Stimulated activated naive CD8-positive, alpha-beta T cell treated with anti-CD3 and anti-CD28 coated beads, Interleukin-15, amount 100 ng/mL, for 72 hours (primary cell): ENCODE measurements around the gene SELENON.

Experiments used
- ATAC-seq: fragments of 150-1000 bp; cut with Tn5 transposase; 2 replicates; pipeline ENCODE4 v1.10.0; 2021; ENCODE audit warnings: mild to moderate bottlenecking, moderate library complexity
- DNase-seq, 2 donors: peaks; one replicate each; pipeline ENCODE4 v3.0.0; 2021 to 2022
- H3K27ac Mint-ChIP-seq, 2 donors: one replicate each; pipeline ENCODE4 v1.8.0; 2022; ENCODE audit warnings: mild to moderate bottlenecking in 2 of 2, mixed read lengths in 2 of 2, moderate library complexity in 2 of 2
- H3K27me3 Mint-ChIP-seq: one replicate; pipeline ENCODE4 v1.8.0; 2022; ENCODE audit warnings: mixed read lengths
- H3K4me1 Mint-ChIP-seq: one replicate; pipeline ENCODE4 v1.8.0; 2022; ENCODE audit warnings: mild to moderate bottlenecking, mixed read lengths
- H3K4me3 Mint-ChIP-seq, 2 donors: one replicate each; pipeline ENCODE4 v1.8.0; 2022; ENCODE audit warnings: mild to moderate bottlenecking in 2 of 2, mixed read lengths in 2 of 2, moderate library complexity in 1 of 2
- H3K9me3 Mint-ChIP-seq, 2 donors: one replicate each; pipeline ENCODE4 v1.8.0; 2022; ENCODE audit warnings: mixed read lengths in 2 of 2

Gene SELENON

GRCh38 chr1:25796811-25797458 lies 3.1 kb upstream of the SELENON start:
- Mint-ChIP-seq H3K4me3 (peak overlapping the region; percentile 66 to 68), H3K9me3 (no peaks in the 10 kb centered on the region), H3K27me3 (no peaks in the 10 kb centered on the region), H3K4me1 (peaks cover 74% of the 10 kb centered on the region), H3K27ac (peak overlapping the region in 1 of 2 donors; percentile 90)
- ATAC-seq, result peak; percentile 58
- peak; percentile 69 to 76 for DNase-seq

- ATAC-seq, result no peak
- Mint-ChIP-seq H3K4me3 (peak overlapping the region in 1 of 2 donors; percentile 51), H3K27me3 (no peaks in the 10 kb centered on the region), H3K27ac (no peak overlapping the region), H3K4me1 (peaks cover 84% of the 10 kb centered on the region), H3K9me3 (no peaks in the 10 kb centered on the region)
- DNase-seq, result peak in 1 of 2 donors; percentile 50
Measured at GRCh38 chr1:25797939-25798338, 2.1 kb upstream of the SELENON start.

- H3K9me3 Mint-ChIP-seq, result no peaks in the 10 kb centered on the region
- ATAC-seq (no peak), DNase-seq (no peak)
- H3K27me3 Mint-ChIP-seq, result no peaks in the 10 kb centered on the region
- H3K4me1 Mint-ChIP-seq, result peaks cover 84% of the 10 kb centered on the region
- H3K27ac Mint-ChIP-seq, result peak overlapping the region in 1 of 2 donors; percentile 89
- peak overlapping the region; percentile 24 to 70 for H3K4me3 Mint-ChIP-seq
Measured at GRCh38 chr1:25798666-25799351, 1.2 kb upstream of the SELENON start.

DNA sequence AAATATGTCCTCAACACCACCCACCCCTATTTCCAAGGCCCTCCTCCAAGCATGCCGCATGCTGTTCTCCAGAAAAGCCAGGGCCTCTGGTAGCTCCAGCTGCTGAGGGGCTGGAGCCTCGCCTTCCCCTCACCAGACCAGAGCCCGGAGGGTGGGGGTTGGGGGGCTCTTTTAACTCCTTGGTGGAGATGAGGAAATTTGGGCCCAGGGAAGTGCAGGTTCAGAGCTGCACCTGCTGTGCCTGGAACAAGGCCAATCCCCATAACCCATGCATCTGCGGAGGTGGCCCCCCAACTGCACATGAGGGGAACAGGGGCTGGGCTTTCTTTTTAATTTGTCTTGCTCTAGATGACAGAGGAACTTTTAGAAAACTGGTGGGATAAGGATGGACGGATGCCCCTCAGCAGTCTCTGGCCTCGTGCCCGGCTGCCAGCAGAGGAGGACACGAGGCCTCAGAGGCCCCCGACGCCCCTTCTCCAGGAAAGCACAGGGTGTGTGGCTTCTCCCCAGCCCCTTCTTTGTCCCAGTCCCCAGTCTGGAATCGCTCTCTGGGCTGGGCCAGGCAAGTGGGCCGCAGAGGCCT lies 550 bp upstream of the SELENON start:
- H3K4me1 Mint-ChIP-seq, result peaks cover 83% of the 10 kb centered on the region
- no peaks in the 10 kb centered on the region for H3K27me3 Mint-ChIP-seq
- no peaks in the 10 kb centered on the region for H3K9me3 Mint-ChIP-seq
- DNase-seq (no peak), ATAC-seq (no peak)
- H3K27ac Mint-ChIP-seq, result peak overlapping the region; percentile 21 to 89
- peak overlapping the region; percentile 70 to 75 for H3K4me3 Mint-ChIP-seq

- no peak for DNase-seq
- no peak for ATAC-seq
- Mint-ChIP-seq H3K27me3 (no peaks in the 10 kb centered on the region), H3K9me3 (no peaks in the 10 kb centered on the region), H3K27ac (peak overlapping the region; percentile 60 to 69), H3K4me3 (peak overlapping the region; percentile 80 to 87), H3K4me1 (peaks cover 78% of the 10 kb centered on the region)
Measured at GRCh38 chr1:25800703-25801377, 847 bp downstream of the SELENON start.

GRCh38 chr1:25802915-25803314 lies 2.9 kb downstream of the SELENON start:
- Mint-ChIP-seq H3K27ac (no peak overlapping the region), H3K4me3 (no peak overlapping the region)

GRCh38 chr1:25803368-25803767 lies 3.4 kb downstream of the SELENON start:
- H3K4me1 Mint-ChIP-seq, result peaks cover 54% of the 10 kb centered on the region
- ATAC-seq (no peak), DNase-seq (no peak)
- no peaks in the 10 kb centered on the region for H3K9me3 Mint-ChIP-seq
- no peaks in the 10 kb centered on the region for H3K27me3 Mint-ChIP-seq
- H3K27ac Mint-ChIP-seq, result no peak overlapping the region
- no peak overlapping the region for H3K4me3 Mint-ChIP-seq

More at GRCh38 chr1:25802915-25803314, 2.9 kb downstream of the SELENON start:
- ATAC-seq (peak; percentile 62), DNase-seq (peak in 1 of 2 donors; percentile 37)
- H3K4me1 Mint-ChIP-seq, result peaks cover 58% of the 10 kb centered on the region
- no peaks in the 10 kb centered on the region for H3K27me3 Mint-ChIP-seq
- no peaks in the 10 kb centered on the region for H3K9me3 Mint-ChIP-seq

- H3K4me3 Mint-ChIP-seq, result no peak overlapping the region
- H3K9me3 Mint-ChIP-seq, result no peaks in the 10 kb centered on the region
- H3K27me3 Mint-ChIP-seq, result no peaks in the 10 kb centered on the region
- DNase-seq (no peak), ATAC-seq (no peak)
- no peak overlapping the region for H3K27ac Mint-ChIP-seq
- peaks cover 49% of the 10 kb centered on the region for H3K4me1 Mint-ChIP-seq
Measured at GRCh38 chr1:25804244-25804963, 4.4 kb downstream of the SELENON start.

GRCh38 chr1:25804964-25805862 lies 5.2 kb downstream of the SELENON start:
- Mint-ChIP-seq H3K27me3 (no peaks in the 10 kb centered on the region), H3K4me3 (no peak overlapping the region), H3K9me3 (no peaks in the 10 kb centered on the region), H3K27ac (no peak overlapping the region), H3K4me1 (peaks cover 54% of the 10 kb centered on the region)
- no peak for ATAC-seq
- DNase-seq, result no peak

DNA sequence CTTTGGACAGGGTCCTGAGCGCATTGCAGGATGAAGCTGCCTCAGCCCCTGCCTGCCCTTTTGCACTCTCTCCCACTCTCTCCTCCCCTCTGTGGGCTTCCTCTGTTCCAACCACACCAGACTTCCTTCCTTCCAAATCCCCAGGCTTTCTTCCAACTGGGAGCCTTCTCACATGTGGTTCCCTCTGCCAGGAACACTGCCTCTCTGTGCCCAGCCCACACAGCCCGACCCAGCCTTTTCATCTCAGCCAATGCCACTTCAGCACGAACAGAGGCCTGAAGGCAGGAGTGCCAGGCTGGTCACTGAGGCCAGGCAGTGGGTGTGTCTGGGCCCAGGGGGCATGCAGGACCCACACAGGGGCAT lies 5.9 kb downstream of the SELENON start:
- H3K27me3 Mint-ChIP-seq, result no peaks in the 10 kb centered on the region
- H3K27ac Mint-ChIP-seq, result no peak overlapping the region
- peaks cover 54% of the 10 kb centered on the region for H3K4me1 Mint-ChIP-seq
- H3K4me3 Mint-ChIP-seq, result no peak overlapping the region
- H3K9me3 Mint-ChIP-seq, result no peaks in the 10 kb centered on the region
- ATAC-seq (no peak), DNase-seq (no peak)

DNA sequence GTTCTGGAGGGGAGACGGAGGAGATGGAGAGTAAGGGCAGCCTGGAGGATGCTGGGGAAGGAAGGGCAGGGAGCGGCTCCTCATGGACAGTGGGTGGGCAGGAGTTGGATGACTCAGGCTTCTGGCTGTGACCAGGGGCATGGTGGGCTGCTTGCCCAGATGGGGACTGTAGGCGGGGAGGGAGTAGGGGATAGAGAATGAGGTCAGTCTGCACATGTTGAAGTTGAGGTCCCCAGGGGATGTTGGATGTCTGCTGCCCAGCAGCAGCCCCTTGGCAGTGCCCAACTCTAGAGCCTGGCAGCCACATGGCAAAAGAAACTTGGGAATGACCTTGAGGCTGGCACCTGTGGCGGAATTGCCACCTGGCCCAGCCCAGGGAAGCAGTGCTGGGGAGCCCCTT lies 6.4 kb downstream of the SELENON start:
- Mint-ChIP-seq H3K9me3 (no peaks in the 10 kb centered on the region), H3K4me3 (no peak overlapping the region), H3K27ac (no peak overlapping the region), H3K4me1 (peaks cover 56% of the 10 kb centered on the region), H3K27me3 (no peaks in the 10 kb centered on the region)
- no peak for DNase-seq
- ATAC-seq, result no peak

- ATAC-seq (no peak), DNase-seq (no peak)
- Mint-ChIP-seq H3K9me3 (no peaks in the 10 kb centered on the region), H3K4me1 (peaks cover 44% of the 10 kb centered on the region), H3K27me3 (no peaks in the 10 kb centered on the region), H3K27ac (no peak overlapping the region), H3K4me3 (no peak overlapping the region)
Measured at GRCh38 chr1:25807480-25808390, 7.7 kb downstream of the SELENON start.

GRCh38 chr1:25808481-25809244 lies 8.7 kb downstream of the SELENON start:
- no peaks in the 10 kb centered on the region for H3K9me3 Mint-ChIP-seq
- H3K4me1 Mint-ChIP-seq, result peaks cover 39% of the 10 kb centered on the region
- DNase-seq (no peak), ATAC-seq (peak; percentile 11)
- no peaks in the 10 kb centered on the region for H3K27me3 Mint-ChIP-seq
- no peak overlapping the region for H3K4me3 Mint-ChIP-seq
- peak overlapping the region in 1 of 2 donors; percentile 93 for H3K27ac Mint-ChIP-seq
